ENCODE measurements around the gene LIPJ. TPM values are rescaled to one million over a fixed set of nuclear protein-coding genes. Genes with fewer than 3 reads are reported as not detected.

LIPJ gene
- total RNA-seq, 2 donors from 2014 or later = 0.27 TPM; not detected in 1

GRCh38 chr10:88553116-88553752 is 33.3 kb upstream of the LIPJ start:
- Histone ChIP-seq H3K4me1 (ENCODE audit: control insufficient read depth in 1 of 2, low read depth in 2 of 2) (no peaks in the 10 kb centered on the region), H3K9me3 (no peaks in the 10 kb centered on the region), H3K27me3 (replicated peaks; ENCODE audit: insufficient read depth) (no peaks in the 10 kb centered on the region), H3K36me3 (no peaks in the 10 kb centered on the region), H3K27ac (no peak overlapping the region), H3K4me3 (no peak overlapping the region)
- TF ChIP-seq CTCF (IDR thresholded peaks at IDR 0.05) = peak; percentile 75
- ATAC-seq (ENCODE audit: insufficient number of reproducible peaks, low FRiP score, low read depth) (no peak), DNase-seq (ENCODE audit: low spot score) (no peak)

GRCh38 chr10:88555190-88555908 is 31.2 kb upstream of the LIPJ start:
- no peak for DNase-seq (ENCODE audit: low spot score)
- Histone ChIP-seq H3K36me3 (no peaks in the 10 kb centered on the region), H3K4me1 (ENCODE audit: control insufficient read depth in 1 of 2, low read depth in 2 of 2) (no peaks in the 10 kb centered on the region), H3K4me3 (no peak overlapping the region), H3K27ac (no peak overlapping the region), H3K27me3 (replicated peaks; ENCODE audit: insufficient read depth) (no peaks in the 10 kb centered on the region), H3K9me3 (no peaks in the 10 kb centered on the region)
- ATAC-seq (ENCODE audit: insufficient number of reproducible peaks, low FRiP score, low read depth) = no peak
- TF ChIP-seq CTCF (IDR thresholded peaks at IDR 0.05) = no peak

DNA sequence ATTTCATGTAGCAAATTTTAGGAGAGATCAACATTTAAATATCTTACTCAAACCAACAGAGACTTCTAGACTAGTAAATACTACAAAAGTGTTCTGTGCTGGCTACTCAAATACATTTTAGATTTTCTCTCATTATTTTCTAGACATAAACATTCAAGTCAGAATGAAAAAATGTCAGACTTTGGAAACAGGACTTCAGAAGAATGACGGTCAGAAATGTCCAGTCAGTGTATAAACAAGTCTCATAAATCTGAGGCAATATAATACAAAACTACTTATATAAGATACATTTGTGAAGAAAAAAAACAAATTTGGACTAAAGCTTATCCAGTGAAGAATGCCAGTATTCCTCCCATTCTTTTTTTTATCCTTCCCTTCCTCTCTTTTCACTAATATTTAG is 29.3 kb upstream of the LIPJ start:
- no peak overlapping the region for H3K27ac ChIP-seq
- no peaks in the 10 kb centered on the region for H3K9me3 ChIP-seq
- no peaks in the 10 kb centered on the region for H3K36me3 ChIP-seq
- no peak for TF ChIP-seq CTCF (IDR thresholded peaks at IDR 0.05)
- no peak for ATAC-seq (ENCODE audit: insufficient number of reproducible peaks, low FRiP score, low read depth)
- H3K4me3 ChIP-seq = no peak overlapping the region
- H3K4me1 ChIP-seq (ENCODE audit: control insufficient read depth in 1 of 2, low read depth in 2 of 2) = no peaks in the 10 kb centered on the region
- H3K27me3 ChIP-seq (replicated peaks; ENCODE audit: insufficient read depth) = no peaks in the 10 kb centered on the region
- no peak for DNase-seq (ENCODE audit: low spot score)

GRCh38 chr10:88557658-88558057 is 28.9 kb upstream of the LIPJ start:
- Histone ChIP-seq H3K9me3 (no peaks in the 10 kb centered on the region), H3K36me3 (no peaks in the 10 kb centered on the region), H3K27me3 (replicated peaks; ENCODE audit: insufficient read depth) (no peaks in the 10 kb centered on the region), H3K4me1 (ENCODE audit: control insufficient read depth in 1 of 2, low read depth in 2 of 2) (no peaks in the 10 kb centered on the region), H3K27ac (no peak overlapping the region), H3K4me3 (no peak overlapping the region)
- no peak for TF ChIP-seq CTCF (IDR thresholded peaks at IDR 0.05)
- ATAC-seq (ENCODE audit: insufficient number of reproducible peaks, low FRiP score, low read depth) (no peak), DNase-seq (ENCODE audit: low spot score) (no peak)

DNA sequence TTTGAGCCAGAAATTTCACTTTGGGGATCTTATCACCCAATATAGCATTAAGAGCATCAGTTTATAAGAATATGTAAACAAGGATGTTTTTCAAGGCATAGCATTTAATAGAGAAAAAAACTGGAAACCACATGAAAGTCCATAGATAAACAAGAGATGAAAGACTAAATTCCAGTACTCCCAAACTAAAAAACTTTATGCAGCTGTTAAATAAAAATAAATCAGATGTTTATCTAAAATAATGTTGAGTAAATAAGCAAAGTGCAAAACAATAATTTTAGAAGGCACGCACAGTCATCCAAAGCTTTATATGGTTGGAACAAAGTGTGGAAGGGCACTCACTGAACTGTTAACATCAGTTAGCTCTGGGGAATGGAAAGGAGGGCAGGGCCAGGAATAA is 24.4 kb upstream of the LIPJ start:
- H3K4me1 ChIP-seq (ENCODE audit: control insufficient read depth in 1 of 2, low read depth in 2 of 2) = no peaks in the 10 kb centered on the region
- H3K9me3 ChIP-seq = no peaks in the 10 kb centered on the region
- ATAC-seq (ENCODE audit: insufficient number of reproducible peaks, low FRiP score, low read depth) (no peak), DNase-seq (ENCODE audit: low spot score) (no peak)
- H3K4me3 ChIP-seq = no peak overlapping the region
- H3K36me3 ChIP-seq = no peaks in the 10 kb centered on the region
- no peak for TF ChIP-seq CTCF (IDR thresholded peaks at IDR 0.05)
- H3K27ac ChIP-seq = no peak overlapping the region
- no peaks in the 10 kb centered on the region for H3K27me3 ChIP-seq (replicated peaks; ENCODE audit: insufficient read depth)
